Ovary (tissue), 9 donors: ENCODE results near the gene TENT4B. TPM values are rescaled to one million over a fixed set of nuclear protein-coding genes. Genes with fewer than 3 reads are reported as not detected.

Experiments used
- DNase-seq, 5 donors: peaks; one replicate each; pipeline ENCODE4 v3.0.0-alpha.2; 2019 to 2020
- H3K27ac ChIP-seq, 2 donors: fragments of 200-600 bp; one replicate each; pipeline versions ENCODE4 v1.5.1 to v1.8.0; 2019 to 2022
- H3K27me3 ChIP-seq: fragments of 200-600 bp; one replicate; pipeline ENCODE4 v1.8.0; 2022
- H3K36me3 ChIP-seq: fragments of 200-600 bp; sonication (generic); one replicate; pipeline ENCODE4 v1.5.1; 2019
- H3K4me1 ChIP-seq: one replicate; pipeline ENCODE4 v1.8.1; 2013; ENCODE audit warnings: mild to moderate bottlenecking, moderate library complexity; ENCODE audit not compliant: insufficient read depth
- H3K4me3 ChIP-seq: fragments of 200-600 bp; sonication (generic); one replicate; pipeline ENCODE4 v1.5.1; 2017
- H3K9me3 ChIP-seq, 2 donors: fragments of 200-600 bp in 1 of 2; sonication (generic) in 1 of 2; one replicate each; pipeline versions ENCODE4 v1.5.1 to v1.8.1; 2013 to 2019; ENCODE audit warnings: mild to moderate bottlenecking in 1 of 2, moderate library complexity in 1 of 2
- EP300 ChIP-seq: sonication (generic); formaldehyde crosslinking; IDR thresholded peaks from one replicate; pipeline ENCODE4 v1.6.1; 2017; ENCODE audit warnings: antibody characterized with exemption
- POLR2A ChIP-seq: fragments of 450-650 bp; IDR thresholded peaks from one replicate; pipeline ENCODE4 v1.6.1; 2017; ENCODE audit warnings: antibody characterized with exemption, mild to moderate bottlenecking, moderate library complexity
- WGBS, 3 donors: extraction: QIAGEN DNeasy Blood & Tissue Kit in 1 of 3; methylation state at CpG; one replicate each; pipeline versions ENCODE4 v1.1.5 to v1.1.7; 2013 to 2017; 5-methylcytosine and 5-hydroxymethylcytosine counted together
- intact Hi-C, 4 donors: fragments of 100-400 bp; cut with DNase I; formaldehyde crosslinking; loops; one replicate each; pipeline versions ENCODE4 v1.11.0 to v1.15.1; 2022 to 2023
- polyA plus RNA-seq, 2 donors: library from polyadenylated mRNA; stranded (reverse); fragments of 200-250 nt in 1 of 2; fragments of 350-450 nt in 1 of 2; fragmentation: Illumina TruSeq in 1 of 2; extraction: RNeasy Lipid Tissue Mini Kit (QIAGEN cat#74804) in 1 of 2; gene quantifications; one replicate each; pipeline ENCODE4 v1.2.3, GENCODE V29; 2013 to 2014
- total RNA-seq, 7 donors: library from RNA; depleted of rRNA in 2 of 7; stranded (reverse); fragments of >200 nt in 2 of 7; fragmentation: NEBNext Ultra II Directional in 3 of 7; extraction: Animal tissue kit (Norgen Biotek cat#: 25700) in 3 of 7; gene quantifications; one replicate each; pipeline versions ENCODE4 v1.1.0 to v1.2.4, GENCODE V29; 2016 to 2023
- TF ChIP-seq, protein P1 (sequence below), 3 donors: fragments of 450-650 bp in 2 of 3; fragments of 200-600 bp in 1 of 3; IDR thresholded peaks; one replicate each; pipeline versions ENCODE4 v1.5.1 to v1.8.0; 2016 to 2022; ENCODE audit warnings: antibody characterized with exemption in 3 of 3, mild to moderate bottlenecking in 1 of 3
- donor health status: DM: no; HTN: no; CAD: no; lungs with moderate emphysema.
- donor health status: DM: no; HTN: no; CAD: no.
- donor health status: Bipolar disorder and iron deficiency.
- donor health status: DM: yes; HTN: yes; CAD: no.
- donor health status: DM: no; HTN: no; CAD: no.
- donor health status: DM: yes; HTN: yes; CAD: no.

Gene TENT4B
- total and polyA plus RNA-seq, 9 donors: 5.3 to 17.7 (median 12.3) TPM

GRCh38 chr16:50272111-50272571, 119.0 kb downstream of the TENT4B start:
- Histone ChIP-seq H3K27me3 (no peaks in the 10 kb centered on the region), H3K9me3 (no peaks in the 10 kb centered on the region), H3K4me1 (peaks cover 4% of the 10 kb centered on the region), H3K4me3 (no peak overlapping the region), H3K36me3 (no peaks in the 10 kb centered on the region), H3K27ac (no peak overlapping the region)
- WGBS, 3 donors: 89 to 96% (median 90%) methylated on average over 7 of the region's 7 CpGs
- intact Hi-C loops: no loop called here
- TF ChIP-seq EP300 (no peak), POLR2A (no peak)
- TF ChIP-seq, protein P1, sequence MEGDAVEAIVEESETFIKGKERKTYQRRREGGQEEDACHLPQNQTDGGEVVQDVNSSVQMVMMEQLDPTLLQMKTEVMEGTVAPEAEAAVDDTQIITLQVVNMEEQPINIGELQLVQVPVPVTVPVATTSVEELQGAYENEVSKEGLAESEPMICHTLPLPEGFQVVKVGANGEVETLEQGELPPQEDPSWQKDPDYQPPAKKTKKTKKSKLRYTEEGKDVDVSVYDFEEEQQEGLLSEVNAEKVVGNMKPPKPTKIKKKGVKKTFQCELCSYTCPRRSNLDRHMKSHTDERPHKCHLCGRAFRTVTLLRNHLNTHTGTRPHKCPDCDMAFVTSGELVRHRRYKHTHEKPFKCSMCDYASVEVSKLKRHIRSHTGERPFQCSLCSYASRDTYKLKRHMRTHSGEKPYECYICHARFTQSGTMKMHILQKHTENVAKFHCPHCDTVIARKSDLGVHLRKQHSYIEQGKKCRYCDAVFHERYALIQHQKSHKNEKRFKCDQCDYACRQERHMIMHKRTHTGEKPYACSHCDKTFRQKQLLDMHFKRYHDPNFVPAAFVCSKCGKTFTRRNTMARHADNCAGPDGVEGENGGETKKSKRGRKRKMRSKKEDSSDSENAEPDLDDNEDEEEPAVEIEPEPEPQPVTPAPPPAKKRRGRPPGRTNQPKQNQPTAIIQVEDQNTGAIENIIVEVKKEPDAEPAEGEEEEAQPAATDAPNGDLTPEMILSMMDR (IDR thresholded peaks at IDR 0.05): no peak
- peak in 1 of 5 donors; percentile 31 for DNase-seq

- 95 to 96% (median 95%) methylated on average over 5 of the region's 5 CpGs for WGBS, 3 donors
- intact Hi-C loops: no loop called here
- TF ChIP-seq EP300 (no peak), POLR2A (no peak)
- TF ChIP-seq, protein P1 (IDR thresholded peaks at IDR 0.05): no peak
- no peak overlapping the region for H3K27ac ChIP-seq
- H3K27me3 ChIP-seq: no peaks in the 10 kb centered on the region
- H3K4me3 ChIP-seq: no peak overlapping the region
- no peaks in the 10 kb centered on the region for H3K36me3 ChIP-seq
- DNase-seq: peak in 1 of 5 donors; percentile 28
- no peaks in the 10 kb centered on the region for H3K9me3 ChIP-seq
- peaks cover 4% of the 10 kb centered on the region for H3K4me1 ChIP-seq
These were observed 119.7 kb downstream of the TENT4B start for GRCh38 chr16:50272687-50273381.

- WGBS, 3 donors: 89 to 97% (median 91%) methylated on average over 2 of the region's 2 CpGs
- H3K27ac ChIP-seq: no peak overlapping the region
These were observed 120.2 kb downstream of the TENT4B start for GRCh38 chr16:50273382-50273690.

DNA sequence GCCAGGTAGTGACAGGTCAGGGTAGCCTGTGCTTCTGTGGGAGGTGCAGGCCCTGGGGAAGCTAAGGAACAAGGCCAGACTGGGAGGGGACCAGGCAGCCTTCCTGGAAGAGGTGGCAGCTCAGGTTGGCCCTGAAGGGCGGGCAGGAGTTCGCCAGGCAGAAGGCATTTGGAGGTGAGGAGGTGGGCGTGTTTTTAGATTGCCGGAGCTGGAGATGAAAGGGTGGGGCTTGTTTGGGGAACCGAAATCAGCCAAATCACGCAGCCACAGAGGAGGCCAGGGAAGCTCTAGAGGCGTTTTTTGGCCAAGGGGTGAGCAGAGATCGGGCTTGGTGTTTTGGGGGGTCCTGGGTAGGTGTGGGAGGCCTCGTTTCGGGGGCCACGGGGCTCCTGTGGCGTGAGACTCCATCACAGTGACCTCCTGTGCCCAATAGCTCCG, 120.8 kb downstream of the TENT4B start:
- WGBS, 3 donors: 79 to 88% (median 79%) methylated on average over 13 of the region's 13 CpGs
- Histone ChIP-seq H3K27ac (no peak overlapping the region), H3K27me3 (no peaks in the 10 kb centered on the region), H3K4me3 (no peak overlapping the region), H3K4me1 (no peaks in the 10 kb centered on the region), H3K36me3 (no peaks in the 10 kb centered on the region), H3K9me3 (no peaks in the 10 kb centered on the region)
- intact Hi-C loops: no loop called here
- TF ChIP-seq EP300: no peak
- TF ChIP-seq, protein P1 (IDR thresholded peaks at IDR 0.05): no peak
- TF ChIP-seq POLR2A: no peak
- DNase-seq: peak in 2 of 5 donors; percentile 14 to 32

More at GRCh38 chr16:50273382-50273690, 120.2 kb downstream of the TENT4B start:
- intact Hi-C loops: no loop called here
- no peak for DNase-seq
- no peak overlapping the region for H3K4me3 ChIP-seq
- no peaks in the 10 kb centered on the region for H3K36me3 ChIP-seq
- TF ChIP-seq, protein P1 (IDR thresholded peaks at IDR 0.05): no peak
- no peak for TF ChIP-seq EP300
- no peak for TF ChIP-seq POLR2A
- H3K4me1 ChIP-seq: peaks cover 2% of the 10 kb centered on the region
- H3K27me3 ChIP-seq: no peaks in the 10 kb centered on the region
- no peaks in the 10 kb centered on the region for H3K9me3 ChIP-seq
